IMR-90 (cell line): ENCODE results near the gene ZNF524. TPM values are rescaled to one million over a fixed set of nuclear protein-coding genes. Genes with fewer than 3 reads are reported as not detected.

Experiments
- polyA plus RNA-seq, 3 experiments: library from polyadenylated mRNA; depleted of rRNA; stranded (reverse); fragments of >200 nt; gene quantifications; 2 replicates each; pipeline ENCODE4 v1.2.3, GENCODE V29; 2012; ENCODE audit warnings: low replicate concordance in 1 of 3
- total RNA-seq: library from RNA; depleted of rRNA; stranded (reverse); fragments of >200 nt; gene quantifications from 2 replicates; pipeline ENCODE4 v1.2.3, GENCODE V29; 2012; rRNA removed

ZNF524 gene
- total and polyA plus RNA-seq, 2 of the 4 experiments (the other 2 are of a cell fraction), result 2.3 to 6.6 TPM

Other genes starting within 250 kb of the ZNF524 start
- not detected in 2 replicates for gene COX6B2, start 245.6 kb upstream of the ZNF524 start, total RNA-seq
- gene COX6B2, start 245.6 kb upstream of the ZNF524 start, polyA plus RNA-seq (2012; rRNA removed), result 0.19 and 0.39 TPM in 2 replicates
- not detected in 2 replicates for gene GARIN5B, start 237.0 kb upstream of the ZNF524 start, total RNA-seq
- not detected in 2 replicates for gene GARIN5B, start 237.0 kb upstream of the ZNF524 start, polyA plus RNA-seq (2012; rRNA removed)
- 14.3 and 15.6 TPM in 2 replicates for gene IL11, start 229.8 kb upstream of the ZNF524 start, total RNA-seq
- 33.6 and 38.9 TPM in 2 replicates for gene IL11, start 229.8 kb upstream of the ZNF524 start, polyA plus RNA-seq (2012; rRNA removed)
- gene TMEM190, start 223.5 kb upstream of the ZNF524 start, total RNA-seq, result not detected in 2 replicates
- gene TMEM190, start 223.5 kb upstream of the ZNF524 start, polyA plus RNA-seq (2012; rRNA removed), result 1.4 and 1.6 TPM in 2 replicates
- gene TMEM238, start 216.0 kb upstream of the ZNF524 start, total RNA-seq, result not detected in 2 replicates
- gene TMEM238, start 216.0 kb upstream of the ZNF524 start, polyA plus RNA-seq (2012; rRNA removed), result not detected in 2 replicates
- 386 and 998 TPM in 2 replicates for gene RPL28, start 214.4 kb upstream of the ZNF524 start, total RNA-seq
- 1,428 and 1,693 TPM in 2 replicates for gene RPL28, start 214.4 kb upstream of the ZNF524 start, polyA plus RNA-seq (2012; rRNA removed)
- gene UBE2S, start 192.5 kb upstream of the ZNF524 start, total RNA-seq, result 69.5 and 74.4 TPM in 2 replicates
- 104 and 177 TPM in 2 replicates for gene UBE2S, start 192.5 kb upstream of the ZNF524 start, polyA plus RNA-seq (2012; rRNA removed)
- not detected in 2 replicates for gene SHISA7, start 157.0 kb upstream of the ZNF524 start, total RNA-seq
- 0.03 TPM in 1 of 2 replicates, not detected in the other for gene SHISA7, start 157.0 kb upstream of the ZNF524 start, polyA plus RNA-seq (2012; rRNA removed)
- gene ISOC2, start 138.6 kb upstream of the ZNF524 start, total RNA-seq, result 46.7 and 56.1 TPM in 2 replicates
- gene ISOC2, start 138.6 kb upstream of the ZNF524 start, polyA plus RNA-seq (2012; rRNA removed), result 82.1 and 119 TPM in 2 replicates
- gene C19orf85, start 135.5 kb upstream of the ZNF524 start, total RNA-seq, result not detected in 2 replicates
- gene C19orf85, start 135.5 kb upstream of the ZNF524 start, polyA plus RNA-seq (2012; rRNA removed), result not detected in 2 replicates
- 0.18 and 0.28 TPM in 2 replicates for gene ZNF628, start 123.7 kb upstream of the ZNF524 start, total RNA-seq
- gene ZNF628, start 123.7 kb upstream of the ZNF524 start, polyA plus RNA-seq (2012; rRNA removed), result 1.9 and 2.6 TPM in 2 replicates
- gene NAT14, start 115.1 kb upstream of the ZNF524 start, total RNA-seq, result 4.3 and 7.2 TPM in 2 replicates
- 40.9 and 41.2 TPM in 2 replicates for gene NAT14, start 115.1 kb upstream of the ZNF524 start, polyA plus RNA-seq (2012; rRNA removed)
- 1.4 and 1.7 TPM in 2 replicates for gene SSC5D, start 111.9 kb upstream of the ZNF524 start, total RNA-seq
- 14.1 and 19.1 TPM in 2 replicates for gene SSC5D, start 111.9 kb upstream of the ZNF524 start, polyA plus RNA-seq (2012; rRNA removed)
- gene SBK2, start 63.2 kb upstream of the ZNF524 start, total RNA-seq, result not detected in 2 replicates
- 0.30 and 0.48 TPM in 2 replicates for gene SBK2, start 63.2 kb upstream of the ZNF524 start, polyA plus RNA-seq (2012; rRNA removed)
- gene SBK3, start 54.7 kb upstream of the ZNF524 start, total RNA-seq, result 0.18 TPM in 1 of 2 replicates, not detected in the other
- gene SBK3, start 54.7 kb upstream of the ZNF524 start, polyA plus RNA-seq (2012; rRNA removed), result 0.05 and 0.16 TPM in 2 replicates
- gene ZNF579, start 19.4 kb upstream of the ZNF524 start, total RNA-seq, result 0.54 and 0.83 TPM in 2 replicates
- gene ZNF579, start 19.4 kb upstream of the ZNF524 start, polyA plus RNA-seq (2012; rRNA removed), result 9.0 and 10.7 TPM in 2 replicates
- 0.83 and 1.3 TPM in 2 replicates for gene FIZ1, start 771 bp upstream of the ZNF524 start, total RNA-seq
- gene FIZ1, start 771 bp upstream of the ZNF524 start, polyA plus RNA-seq (2012; rRNA removed), result 5.5 and 5.9 TPM in 2 replicates
- gene ZNF865, start 5.4 kb downstream of the ZNF524 start, total RNA-seq, result under 0.01 TPM in 2 replicates
- 4.6 and 6.3 TPM in 2 replicates for gene ZNF865, start 5.4 kb downstream of the ZNF524 start, polyA plus RNA-seq (2012; rRNA removed)
- gene ZNF784, start 24.3 kb downstream of the ZNF524 start, total RNA-seq, result 2.5 TPM in 2 replicates
- 3.7 and 4.1 TPM in 2 replicates for gene ZNF784, start 24.3 kb downstream of the ZNF524 start, polyA plus RNA-seq (2012; rRNA removed)
- 1.4 and 1.7 TPM in 2 replicates for gene ZNF580, start 40.7 kb downstream of the ZNF524 start, total RNA-seq
- 36.9 and 44.4 TPM in 2 replicates for gene ZNF580, start 40.7 kb downstream of the ZNF524 start, polyA plus RNA-seq (2012; rRNA removed)
- gene ZNF581, start 43.4 kb downstream of the ZNF524 start, total RNA-seq, result 9.7 and 10.0 TPM in 2 replicates
- 21.9 and 24.5 TPM in 2 replicates for gene ZNF581, start 43.4 kb downstream of the ZNF524 start, polyA plus RNA-seq (2012; rRNA removed)
- 2.2 and 2.3 TPM in 2 replicates for gene CCDC106, start 47.9 kb downstream of the ZNF524 start, total RNA-seq
- gene CCDC106, start 47.9 kb downstream of the ZNF524 start, polyA plus RNA-seq (2012; rRNA removed), result 13.6 and 15.0 TPM in 2 replicates
- 96.1 and 120 TPM in 2 replicates for gene U2AF2, start 54.7 kb downstream of the ZNF524 start, total RNA-seq
- 260 and 303 TPM in 2 replicates for gene U2AF2, start 54.7 kb downstream of the ZNF524 start, polyA plus RNA-seq (2012; rRNA removed)
- gene EPN1, start 74.9 kb downstream of the ZNF524 start, total RNA-seq, result 19.0 and 21.9 TPM in 2 replicates
- gene EPN1, start 74.9 kb downstream of the ZNF524 start, polyA plus RNA-seq (2012; rRNA removed), result 122 and 127 TPM in 2 replicates
- not detected in 2 replicates for gene NLRP9, start 138.1 kb downstream of the ZNF524 start, total RNA-seq
- gene NLRP9, start 138.1 kb downstream of the ZNF524 start, polyA plus RNA-seq (2012; rRNA removed), result not detected in 2 replicates
- gene RFPL4A, start 158.8 kb downstream of the ZNF524 start, total RNA-seq, result not detected in 2 replicates
- gene RFPL4A, start 158.8 kb downstream of the ZNF524 start, polyA plus RNA-seq (2012; rRNA removed), result 0.07 TPM in 1 of 2 replicates, not detected in the other
- not detected in 2 replicates for gene RFPL4AL1, start 168.8 kb downstream of the ZNF524 start, total RNA-seq
- not detected in 2 replicates for gene RFPL4AL1, start 168.8 kb downstream of the ZNF524 start, polyA plus RNA-seq (2012; rRNA removed)
- gene NLRP11, start 231.7 kb downstream of the ZNF524 start, total RNA-seq, result not detected in 2 replicates
- gene NLRP11, start 231.7 kb downstream of the ZNF524 start, polyA plus RNA-seq (2012; rRNA removed), result not detected in 2 replicates
- gene NLRP4, start 236.3 kb downstream of the ZNF524 start, total RNA-seq, result not detected in 2 replicates
- not detected in 2 replicates for gene NLRP4, start 236.3 kb downstream of the ZNF524 start, polyA plus RNA-seq (2012; rRNA removed)